HS-27A (cell line): Measurements from ENCODE around the gene BRCC3.
A peak's percentile ranks its signal among the peaks of the same experiment; 100 is the strongest.

Experiments
- DNase-seq: peaks from one replicate; pipeline ENCODE4 v3.0.0-alpha.2; 2012; ENCODE audit warnings: low read depth, missing footprints

The BRCC3 gene

GRCh38 chrX:155056877-155057792, 14.2 kb upstream of the BRCC3 start:
- DNase-seq, result no peak

DNA sequence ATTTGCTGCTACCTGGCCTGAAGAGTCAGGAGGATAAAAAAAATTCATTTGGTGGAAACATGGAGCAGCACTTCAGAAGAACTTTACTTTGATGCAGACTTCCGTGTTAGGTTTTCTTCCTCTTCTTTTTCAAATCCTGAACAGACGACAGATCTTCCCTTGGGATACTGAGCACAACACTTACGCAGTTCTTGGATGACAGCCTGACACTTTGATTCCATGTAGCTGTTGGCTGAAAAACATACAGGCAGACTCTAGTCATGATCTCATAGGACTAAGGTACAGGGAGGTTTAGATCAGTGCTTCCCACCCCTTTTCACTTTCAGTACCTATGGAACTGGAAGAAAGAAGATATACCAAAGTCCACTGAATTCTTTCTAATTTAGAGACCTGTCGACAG, 9.5 kb upstream of the BRCC3 start:
- DNase-seq, result no peak

DNA sequence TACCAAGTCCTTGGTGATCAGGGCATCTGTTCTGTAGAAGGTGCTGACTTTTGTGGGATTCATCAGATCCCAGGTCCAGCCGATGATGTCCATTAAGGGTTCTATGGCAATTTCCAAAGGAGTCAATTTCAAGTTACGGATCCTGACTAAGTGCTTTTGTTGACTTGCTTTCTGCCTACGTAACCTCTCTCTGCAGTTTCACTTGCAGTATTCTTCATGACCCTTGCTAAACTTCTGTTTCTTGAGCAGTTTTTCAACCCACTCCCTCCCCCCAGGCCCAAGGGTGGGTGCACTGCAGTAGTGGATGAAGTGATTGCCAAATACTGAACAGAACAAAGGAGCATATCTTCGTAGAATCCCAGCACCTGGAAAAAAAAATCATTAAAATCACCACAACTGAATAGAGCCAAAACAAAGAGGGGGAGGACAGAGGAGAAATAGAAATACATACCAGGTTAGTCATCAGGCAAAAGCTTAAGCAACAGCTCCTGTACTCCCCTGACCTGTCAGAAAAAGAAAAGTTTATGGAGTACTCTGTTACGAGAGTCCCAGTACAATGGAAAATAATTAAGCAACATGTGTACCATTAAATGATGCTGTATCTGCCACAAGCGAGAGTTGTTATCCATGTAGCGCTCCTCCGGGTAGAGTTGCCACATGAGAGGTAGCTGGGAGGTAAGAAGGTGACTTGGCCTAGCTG, 6.1 kb upstream of the BRCC3 start:
- no peak for DNase-seq

DNA sequence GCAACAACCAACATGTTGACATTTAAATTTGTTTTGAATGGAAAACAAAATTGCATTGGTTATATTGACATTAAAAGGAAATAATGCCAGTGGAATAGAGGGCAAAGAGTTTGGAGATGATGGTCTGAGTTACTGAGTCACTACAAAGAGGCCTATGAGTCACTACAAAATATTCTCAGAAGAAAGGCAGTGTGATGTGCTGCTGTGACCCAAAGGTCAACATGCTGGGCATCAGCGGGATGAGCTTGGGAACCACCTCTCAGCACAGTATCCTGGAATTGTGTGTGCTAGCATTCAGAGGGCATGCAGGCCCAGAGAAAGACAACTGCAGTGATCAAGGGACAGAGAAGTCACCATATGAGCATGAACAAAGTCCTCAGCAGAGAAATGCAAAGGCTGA, 3.1 kb upstream of the BRCC3 start:
- peak; percentile 29 for DNase-seq

DNA sequence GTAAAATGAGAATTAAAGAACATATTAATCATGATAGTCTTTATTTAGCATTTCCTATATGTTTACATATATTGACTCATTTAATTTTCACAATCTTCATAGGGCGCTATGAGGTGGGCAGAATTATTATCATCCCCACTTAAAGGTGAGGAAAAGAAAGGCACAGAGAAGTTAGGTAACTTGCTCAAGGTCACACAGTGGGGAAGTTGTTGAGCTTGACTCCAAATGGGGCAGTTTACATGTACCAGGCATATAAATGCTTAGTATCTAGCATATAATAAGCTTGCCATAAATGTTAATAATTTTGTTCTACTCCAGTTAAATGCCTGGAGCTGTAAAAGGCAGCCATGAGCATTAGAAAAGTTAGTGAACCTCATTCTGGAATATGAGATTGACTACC, 1.9 kb upstream of the BRCC3 start:
- no peak for DNase-seq

- no peak for DNase-seq
These were observed 1.3 kb upstream of the BRCC3 start for GRCh38 chrX:155070038-155070437.

DNA sequence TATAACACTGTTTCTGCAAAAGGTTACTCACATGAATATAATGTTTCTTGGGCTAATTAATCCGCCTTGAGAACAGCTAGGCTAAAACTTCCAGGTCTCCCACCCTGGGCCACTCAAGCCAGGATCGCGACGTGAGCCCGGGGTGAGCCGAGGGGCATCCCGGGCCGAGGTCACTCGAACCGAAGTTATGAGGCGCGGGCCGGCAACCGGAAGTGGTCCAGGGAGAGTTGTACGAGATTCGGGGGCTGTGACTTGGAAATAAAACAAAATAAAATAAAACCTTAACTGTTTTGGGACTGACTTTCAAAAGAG, 689 bp upstream of the BRCC3 start:
- no peak for DNase-seq

- DNase-seq, result no peak
These were observed 479 bp downstream of the BRCC3 start for GRCh38 chrX:155071694-155072280.

- no peak for DNase-seq
These were observed 15.0 kb downstream of the BRCC3 start for GRCh38 chrX:155086202-155086840.

DNA sequence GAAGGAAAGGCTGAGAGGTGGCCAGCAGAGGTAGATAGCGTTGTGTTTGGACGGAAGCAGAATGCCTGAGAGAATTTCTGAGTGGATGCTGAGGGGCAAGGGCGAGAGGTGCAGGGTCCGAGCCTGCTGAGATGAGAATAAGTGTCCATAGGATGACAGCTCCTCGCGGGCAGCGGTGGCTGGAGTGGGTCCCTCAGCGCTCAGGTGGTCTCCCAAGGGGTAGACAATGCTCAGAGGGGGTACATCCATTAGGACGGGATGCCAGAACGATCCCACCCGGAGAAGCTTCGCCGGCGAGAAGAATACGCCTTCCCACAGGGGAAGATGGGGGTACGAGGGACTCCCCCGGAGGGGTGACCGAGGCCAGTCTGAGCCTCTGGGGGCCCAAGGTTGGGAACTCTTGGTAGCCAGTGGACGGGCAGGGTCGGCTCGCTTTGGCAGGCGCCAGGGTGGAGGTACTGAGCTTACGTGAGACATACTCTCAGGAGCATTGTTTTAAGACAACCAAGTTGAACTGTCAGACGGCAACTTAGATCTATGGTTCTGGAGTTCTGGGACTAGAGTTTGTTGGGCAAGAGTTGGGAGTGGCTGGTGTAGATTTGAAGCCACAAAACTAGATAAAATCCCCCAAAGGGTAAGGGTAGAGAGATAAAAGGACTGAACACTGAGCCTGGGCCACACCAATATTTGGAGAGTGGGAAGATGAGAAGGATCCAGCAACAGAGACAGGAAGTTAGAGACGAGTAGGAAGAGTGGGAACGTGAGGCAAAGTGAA, 15.8 kb downstream of the BRCC3 start:
- DNase-seq, result no peak

DNA sequence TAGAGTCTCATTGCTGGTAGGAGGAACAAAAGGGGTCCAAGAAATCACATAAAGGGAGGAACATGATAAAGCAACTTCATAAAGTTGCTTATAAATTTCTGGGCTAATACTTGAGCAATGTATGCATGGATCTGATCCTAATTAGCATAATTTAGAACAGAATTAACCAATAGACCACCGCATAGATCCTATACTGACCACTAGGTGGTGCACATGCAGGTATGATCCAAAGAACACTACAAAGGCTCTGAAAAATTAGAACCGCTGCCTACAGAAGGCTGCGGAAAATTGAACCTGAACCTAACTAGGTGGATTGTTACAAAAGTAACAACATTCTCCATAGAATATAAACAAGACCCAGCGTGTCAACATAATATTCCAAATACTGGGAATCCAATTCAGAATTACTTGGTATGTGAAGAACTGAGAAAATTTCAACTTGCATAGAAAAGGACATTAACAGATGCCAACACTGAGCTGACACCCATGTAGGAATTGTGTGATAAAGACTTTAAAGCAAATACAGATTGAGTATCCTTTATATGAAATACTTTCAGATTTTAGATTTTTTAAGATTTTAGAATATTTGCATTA, 23.3 kb downstream of the BRCC3 start:
- DNase-seq, result no peak

DNA sequence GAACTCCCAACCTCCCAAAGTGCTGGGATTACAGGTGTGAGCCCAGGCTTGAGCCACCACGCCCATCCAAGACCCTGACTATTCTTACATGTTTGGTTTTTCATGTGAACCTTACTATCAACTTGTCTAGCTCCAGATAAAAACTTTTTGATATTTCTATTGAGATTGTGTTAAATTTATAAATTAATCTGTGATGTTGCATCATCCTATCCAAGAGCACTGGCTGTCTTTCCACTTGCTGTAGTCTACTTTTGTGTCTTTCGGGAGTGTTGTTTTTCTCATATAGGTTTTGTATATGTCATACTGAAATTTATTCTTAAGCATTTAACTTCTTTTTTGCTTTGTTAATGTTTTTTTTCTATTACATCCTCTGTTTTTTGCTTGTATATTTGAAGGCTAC, 34.6 kb downstream of the BRCC3 start:
- DNase-seq, result no peak

DNA sequence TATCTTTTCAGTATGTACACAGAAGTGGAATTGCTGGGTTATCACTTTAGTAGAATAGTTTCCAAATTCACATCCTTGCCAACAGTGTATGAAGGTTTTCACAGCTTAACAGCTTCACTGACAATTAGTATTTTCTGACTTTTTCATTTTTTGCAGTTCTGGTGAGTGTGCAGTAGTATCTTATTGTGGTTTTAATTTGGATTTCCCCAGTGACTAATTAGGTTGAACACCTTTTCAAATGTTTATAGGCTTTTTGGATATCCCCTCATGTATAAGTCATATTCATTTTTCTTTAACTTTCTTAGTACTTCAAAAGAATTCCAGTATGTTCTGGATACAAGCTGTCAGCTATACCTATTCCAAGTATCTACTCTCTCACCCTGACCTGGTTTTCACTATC, 37.1 kb downstream of the BRCC3 start:
- no peak for DNase-seq

- no peak for DNase-seq
These were observed 40.9 kb downstream of the BRCC3 start for GRCh38 chrX:155112171-155112570.

GRCh38 chrX:155113097-155113496, 41.8 kb downstream of the BRCC3 start:
- no peak for DNase-seq

DNA sequence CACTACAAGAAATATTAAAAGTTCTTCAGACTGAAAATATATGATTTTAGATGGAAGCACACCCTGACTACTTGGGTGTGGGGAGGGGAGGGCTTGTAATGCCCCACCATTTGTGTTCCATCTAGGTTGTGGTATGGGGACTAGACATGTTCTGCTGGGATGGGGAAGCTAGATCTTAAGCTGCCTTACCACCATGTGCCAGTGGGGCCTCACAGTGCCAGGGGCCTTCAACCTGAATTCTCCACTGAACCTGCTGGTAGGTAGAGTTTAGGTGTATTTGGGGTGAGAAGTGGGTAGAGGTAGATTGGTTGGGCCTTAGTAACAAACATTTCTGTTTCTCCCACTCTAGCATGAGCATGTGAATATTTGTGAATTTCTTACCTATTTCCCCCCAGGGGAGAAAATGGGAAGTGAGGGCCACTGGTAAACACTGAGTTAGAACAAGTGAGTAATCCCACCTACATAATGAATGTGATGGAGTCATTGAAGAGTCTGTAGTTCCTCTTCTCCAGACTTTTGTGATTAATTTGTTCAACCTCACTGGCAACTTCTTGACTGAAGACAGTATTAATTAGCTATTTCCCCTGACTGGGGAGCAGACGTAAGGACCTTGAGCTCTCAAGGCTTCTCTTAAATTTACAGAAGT, 44.0 kb downstream of the BRCC3 start:
- DNase-seq, result no peak

DNA sequence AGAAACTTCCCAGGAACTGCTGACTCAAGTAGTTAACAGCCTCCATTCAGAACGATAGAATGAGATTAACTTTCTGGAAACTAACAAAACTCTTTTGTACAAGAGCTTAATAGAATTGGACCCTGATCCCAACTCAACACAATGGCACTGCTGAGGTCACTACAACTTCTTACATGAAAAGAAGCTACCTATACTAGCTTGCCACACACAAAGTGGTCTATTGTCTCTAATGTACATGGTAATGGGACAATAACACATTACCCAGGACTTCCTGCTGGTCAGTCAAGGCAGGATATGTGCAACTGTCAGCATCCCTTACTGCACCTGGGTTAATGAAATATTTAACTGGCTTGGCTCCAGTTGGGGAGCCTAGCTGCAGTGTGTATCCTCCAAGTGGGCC, 56.2 kb downstream of the BRCC3 start:
- DNase-seq, result no peak

DNA sequence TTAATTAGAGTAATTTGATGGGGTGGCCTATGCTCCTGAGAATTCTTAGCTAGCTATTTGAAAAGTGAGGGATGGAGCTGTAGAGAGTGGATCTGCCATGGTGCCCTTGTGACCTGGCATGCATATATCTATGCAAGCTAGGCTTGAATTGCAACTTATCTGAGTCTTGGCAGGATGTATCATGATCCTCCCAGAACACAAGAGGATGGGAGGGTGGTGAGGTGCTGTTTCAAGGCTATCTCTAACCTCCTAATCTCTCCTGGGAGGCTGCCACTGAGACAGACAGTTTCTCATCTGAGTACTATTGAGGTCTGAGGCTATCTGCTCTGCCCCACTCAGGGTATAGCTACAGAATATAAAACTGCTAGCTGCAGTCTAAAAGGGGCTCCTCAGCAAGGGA, 56.6 kb downstream of the BRCC3 start:
- no peak for DNase-seq

DNA sequence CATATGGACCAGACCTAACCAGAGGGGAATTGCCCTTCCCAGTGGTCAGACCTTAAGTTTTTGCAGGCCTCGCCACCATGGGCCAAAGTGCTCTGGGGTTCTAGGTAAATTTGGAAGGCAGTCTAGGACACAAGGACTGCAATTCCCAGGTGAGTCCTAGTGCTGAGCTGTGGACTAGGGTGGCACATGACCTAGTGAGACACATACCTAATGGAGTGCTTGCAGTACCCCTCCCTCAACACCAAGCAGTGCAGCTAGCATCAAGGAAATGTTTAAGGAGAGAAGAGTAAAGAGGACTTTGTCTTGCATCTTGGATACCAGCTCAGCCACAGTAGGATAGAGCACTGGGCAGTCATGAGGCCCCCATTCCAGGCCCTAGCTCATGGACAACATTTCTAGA, 60.8 kb downstream of the BRCC3 start:
- no peak for DNase-seq

GRCh38 chrX:155134255-155134654, 62.9 kb downstream of the BRCC3 start:
- no peak for DNase-seq

DNA sequence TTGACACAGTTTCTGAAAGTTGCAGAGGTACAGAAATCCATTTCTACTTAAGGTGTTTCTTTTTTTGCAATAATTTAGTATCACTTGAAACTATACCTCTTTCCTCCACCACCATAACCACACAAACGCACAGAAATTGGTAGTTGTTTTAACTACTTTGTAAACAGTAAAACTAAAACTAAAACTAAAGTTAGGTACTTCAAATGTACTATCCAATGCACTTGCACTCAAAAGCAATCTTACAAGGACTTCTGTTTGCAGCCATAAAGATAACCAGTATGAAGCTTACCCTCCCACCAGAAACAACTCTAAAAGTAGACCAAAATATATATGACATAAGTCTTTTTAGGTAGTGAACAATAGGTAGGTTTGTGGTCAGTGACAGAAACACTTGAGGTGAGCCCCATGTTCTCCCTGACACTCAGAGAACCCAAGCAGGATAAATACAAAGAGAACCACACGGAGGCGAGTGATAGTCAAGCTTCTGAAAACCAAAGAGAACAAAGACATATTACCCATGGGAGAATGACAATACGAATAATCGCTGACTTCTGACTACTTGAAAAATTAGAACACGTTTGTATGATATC, 72.7 kb downstream of the BRCC3 start:
- DNase-seq, result no peak
